CD4-positive, alpha-beta T cell (primary cell): ENCODE results near the gene UGGT1. TPM values are rescaled to one million over a fixed set of nuclear protein-coding genes. Genes with fewer than 3 reads are reported as not detected.
"Not testable (repeated sequence)": the region's sequence is repeated elsewhere in the genome, so short reads cannot be mapped to it uniquely, and the experiment has no call there.

Source experiments
- ATAC-seq: fragments of 200-7000 bp; cut with Tn5 transposase; one replicate; pipeline ENCODE4 v1.10.0; 2022; ENCODE audit warnings: mild to moderate bottlenecking; ENCODE audit not compliant: poor library complexity
- CTCF ChIA-PET: fragments of 350-600 bp; sonication (Branson Sonifier 250); formaldehyde crosslinking; loops from one replicate; lab custom pipeline; 2021; ENCODE audit warnings: antibody characterized with exemption, inconsistent platforms; lab: Charles Lee
- POLR2A ChIA-PET: fragments of 350-600 bp; sonication (Branson Sonifier 250); formaldehyde crosslinking; loops from one replicate; lab custom pipeline; 2021; ENCODE audit warnings: antibody characterized with exemption, inconsistent platforms; lab: Charles Lee
- DNase-seq, 14 experiments: peaks; one replicate each; pipeline ENCODE4 v3.0.0-alpha.2; 2013 to 2020; ENCODE audit warnings: mixed read lengths in 2 of 14
- H3K27ac ChIP-seq, 2 donors: one replicate each; pipeline versions ENCODE4 v1.5.1 to v1.7.0; 2013; ENCODE audit warnings: low read length in 2 of 2, low read depth in 1 of 2, mild to moderate bottlenecking in 1 of 2
- H3K27me3 ChIP-seq, 2 experiments: 1 replicate in 1 of 2; 2 replicates in 1 of 2; pipeline versions ENCODE4 v1.6.1 to v1.7.0; 2013; ENCODE audit warnings: low read length in 2 of 2, control low read depth in 1 of 2, mild to moderate bottlenecking in 1 of 2, moderate library complexity in 1 of 2; ENCODE audit not compliant: insufficient read depth in 2 of 2, control insufficient read depth in 1 of 2
- H3K36me3 ChIP-seq: one replicate; pipeline ENCODE4 v1.6.1; 2013; ENCODE audit warnings: low read length, control low read depth; ENCODE audit not compliant: insufficient read depth
- H3K4me1 ChIP-seq: one replicate; pipeline ENCODE4 v1.6.1; 2013; ENCODE audit warnings: low read length, control low read depth; ENCODE audit not compliant: insufficient read depth
- H3K4me3 ChIP-seq: one replicate; pipeline ENCODE4 v1.5.1; 2013; ENCODE audit warnings: mild to moderate bottlenecking, low read length, moderate library complexity
- H3K9me3 ChIP-seq, 2 experiments: 1 replicate in 1 of 2; 2 replicates in 1 of 2; pipeline versions ENCODE4 v1.6.1 to v1.7.0; 2013; ENCODE audit warnings: low read length in 2 of 2, mild to moderate bottlenecking in 2 of 2, control low read depth in 1 of 2, moderate library complexity in 1 of 2; ENCODE audit not compliant: control insufficient read depth in 1 of 2, insufficient read depth in 1 of 2
- H3K27ac Mint-ChIP-seq: one replicate; pipeline ENCODE4 v1.8.0; 2020; ENCODE audit warnings: mixed read lengths
- H3K27me3 Mint-ChIP-seq: one replicate; pipeline ENCODE4 v1.8.0; 2021; ENCODE audit warnings: mixed read lengths
- H3K36me3 Mint-ChIP-seq: one replicate; pipeline ENCODE4 v1.8.0; 2021; ENCODE audit warnings: low read depth, mixed read lengths
- H3K4me1 Mint-ChIP-seq: one replicate; pipeline ENCODE4 v1.8.0; 2021; ENCODE audit warnings: low read depth, mixed read lengths
- H3K4me3 Mint-ChIP-seq: one replicate; pipeline ENCODE4 v1.8.0; 2020; ENCODE audit warnings: mild to moderate bottlenecking, mixed read lengths
- H3K9me3 Mint-ChIP-seq: one replicate; pipeline ENCODE4 v1.8.0; 2020; ENCODE audit warnings: mixed read lengths
- intact Hi-C, 2 experiments: fragments of 100-400 bp; cut with DNase I in 1 of 2; cut with micrococcal nuclease in 1 of 2; formaldehyde crosslinking; loops; one replicate each; pipeline versions ENCODE4 v1.15.1 to v1.9.0; 2023 to 2025; cut with DNase I, micrococcal nuclease
- total RNA-seq, 174 experiments: library from RNA in 2 of 174; stranded (reverse) in 2 of 174; gene quantifications; one replicate each; pipeline ENCODE4 v1.2.3 and lab custom pipeline; 2021 to 2026
- TF ChIP-seq, protein P1 (sequence below): fragments of 200-600 bp; IDR thresholded peaks from one replicate; pipeline ENCODE4 v1.8.0; 2022; ENCODE audit warnings: antibody characterized with exemption, mild to moderate bottlenecking

UGGT1 gene
- total RNA-seq, 2 experiments from 2014 or later, result 23.5 to 28.4 TPM

GRCh38 chr2:128169933-128170709, 79.1 kb downstream of the UGGT1 start:
- Mint-ChIP-seq H3K9me3 (no peaks in the 10 kb centered on the region), H3K27ac (peak overlapping the region; percentile 12), H3K4me3 (no peak overlapping the region), H3K27me3 (no peaks in the 10 kb centered on the region), H3K4me1 (peaks cover 22% of the 10 kb centered on the region), H3K36me3 (peaks cover 92% of the 10 kb centered on the region)
- Histone ChIP-seq H3K4me1 (peaks cover 5% of the 10 kb centered on the region), H3K36me3 (peaks cover 83% of the 10 kb centered on the region), H3K27me3 (no peaks in the 10 kb centered on the region), H3K4me3 (no peak overlapping the region), H3K27ac (no peak overlapping the region), H3K9me3 (no peaks in the 10 kb centered on the region)
- TF ChIP-seq, protein P1, sequence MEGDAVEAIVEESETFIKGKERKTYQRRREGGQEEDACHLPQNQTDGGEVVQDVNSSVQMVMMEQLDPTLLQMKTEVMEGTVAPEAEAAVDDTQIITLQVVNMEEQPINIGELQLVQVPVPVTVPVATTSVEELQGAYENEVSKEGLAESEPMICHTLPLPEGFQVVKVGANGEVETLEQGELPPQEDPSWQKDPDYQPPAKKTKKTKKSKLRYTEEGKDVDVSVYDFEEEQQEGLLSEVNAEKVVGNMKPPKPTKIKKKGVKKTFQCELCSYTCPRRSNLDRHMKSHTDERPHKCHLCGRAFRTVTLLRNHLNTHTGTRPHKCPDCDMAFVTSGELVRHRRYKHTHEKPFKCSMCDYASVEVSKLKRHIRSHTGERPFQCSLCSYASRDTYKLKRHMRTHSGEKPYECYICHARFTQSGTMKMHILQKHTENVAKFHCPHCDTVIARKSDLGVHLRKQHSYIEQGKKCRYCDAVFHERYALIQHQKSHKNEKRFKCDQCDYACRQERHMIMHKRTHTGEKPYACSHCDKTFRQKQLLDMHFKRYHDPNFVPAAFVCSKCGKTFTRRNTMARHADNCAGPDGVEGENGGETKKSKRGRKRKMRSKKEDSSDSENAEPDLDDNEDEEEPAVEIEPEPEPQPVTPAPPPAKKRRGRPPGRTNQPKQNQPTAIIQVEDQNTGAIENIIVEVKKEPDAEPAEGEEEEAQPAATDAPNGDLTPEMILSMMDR, result no peak
- DNase-seq (no peak), ATAC-seq (no peak)
- ChIA-PET CTCF (no interaction called here), POLR2A (no interaction called here)
- intact Hi-C loops, result loop anchor here in 1 of 2 experiments (10.0 kb wide), 1 partner anchor 155 kb away; no protein-coding TSS in a partner anchor

GRCh38 chr2:128170776-128171175, 79.8 kb downstream of the UGGT1 start:
- Mint-ChIP-seq H3K9me3 (no peaks in the 10 kb centered on the region), H3K4me1 (peaks cover 22% of the 10 kb centered on the region), H3K4me3 (no peak overlapping the region), H3K27me3 (no peaks in the 10 kb centered on the region), H3K36me3 (peaks cover 95% of the 10 kb centered on the region), H3K27ac (no peak overlapping the region)
- no peak for DNase-seq
- ChIA-PET CTCF (no interaction called here), POLR2A (no interaction called here)
- Histone ChIP-seq H3K4me1 (peaks cover 5% of the 10 kb centered on the region), H3K4me3 (no peak overlapping the region), H3K36me3 (peaks cover 83% of the 10 kb centered on the region), H3K9me3 (no peaks in the 10 kb centered on the region), H3K27ac (no peak overlapping the region), H3K27me3 (no peaks in the 10 kb centered on the region)
- TF ChIP-seq, protein P1, result no peak
- intact Hi-C loops, result loop anchor here in 1 of 2 experiments (10.0 kb wide), 1 partner anchor 154 kb away; no protein-coding TSS in a partner anchor
- no peak for ATAC-seq

DNA sequence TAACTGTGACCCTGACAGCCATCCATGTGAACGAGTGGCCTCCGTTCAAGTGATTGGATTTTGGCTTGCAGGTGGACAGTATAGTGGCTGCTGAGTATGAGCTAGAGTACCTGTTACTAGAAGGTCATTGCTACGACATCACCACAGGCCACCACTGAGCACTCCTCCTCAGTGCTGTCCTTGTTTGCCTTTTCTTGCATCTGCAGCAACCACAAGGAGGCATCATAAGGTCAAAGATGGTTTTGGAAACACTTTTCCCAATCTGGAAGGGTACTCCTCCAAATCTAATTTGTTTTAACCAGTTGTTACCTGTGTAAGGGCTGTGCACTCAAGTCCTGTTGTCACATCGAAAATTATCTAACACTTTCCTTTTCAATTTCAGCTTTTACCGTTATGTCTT, 81.2 kb downstream of the UGGT1 start:
- TF ChIP-seq, protein P1, result no peak
- ChIA-PET CTCF (no interaction called here), POLR2A (no interaction called here)
- DNase-seq, result no peak
- intact Hi-C loops, result loop anchor here in 1 of 2 experiments (10.0 kb wide), 1 partner anchor 153 kb away; no protein-coding TSS in a partner anchor
- H3K9me3 ChIP-seq, result no peaks in the 10 kb centered on the region
- no peak for ATAC-seq
- peaks cover 5% of the 10 kb centered on the region for H3K4me1 ChIP-seq
- H3K27ac ChIP-seq, result no peak overlapping the region
- no peak overlapping the region for H3K27ac Mint-ChIP-seq
- peaks cover 95% of the 10 kb centered on the region for H3K36me3 Mint-ChIP-seq
- H3K4me3 Mint-ChIP-seq, result no peak overlapping the region
- no peaks in the 10 kb centered on the region for H3K27me3 Mint-ChIP-seq
- H3K27me3 ChIP-seq, result no peaks in the 10 kb centered on the region
- H3K4me1 Mint-ChIP-seq, result peaks cover 22% of the 10 kb centered on the region
- H3K4me3 ChIP-seq, result no peak overlapping the region
- no peaks in the 10 kb centered on the region for H3K9me3 Mint-ChIP-seq
- H3K36me3 ChIP-seq, result peaks cover 83% of the 10 kb centered on the region

DNA sequence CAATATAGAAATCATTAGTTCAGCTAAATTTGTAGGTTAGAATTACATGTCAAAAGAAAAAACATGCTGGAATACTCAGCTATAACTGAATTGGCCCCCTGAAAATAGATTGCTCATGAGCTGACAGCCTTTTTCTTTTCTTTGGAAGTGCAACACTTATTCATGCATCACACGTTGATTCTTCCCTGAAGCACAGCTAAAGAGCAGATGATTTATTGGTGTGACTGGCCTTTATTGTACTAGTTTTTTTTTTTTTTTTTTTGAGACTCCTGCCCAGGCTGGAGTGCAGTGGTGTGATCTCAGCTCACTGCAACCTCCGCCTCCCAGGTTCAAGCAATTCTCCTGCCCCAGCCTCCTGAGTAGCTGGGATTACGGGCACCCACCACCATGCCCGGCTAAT, 83.1 kb downstream of the UGGT1 start:
- H3K27ac Mint-ChIP-seq, CTCF ChIA-PET, H3K4me1 Mint-ChIP-seq, H3K4me1 ChIP-seq, ATAC-seq, H3K4me3 ChIP-seq, POLR2A ChIA-PET, H3K9me3 ChIP-seq, H3K27me3 ChIP-seq, H3K4me3 Mint-ChIP-seq, H3K27me3 Mint-ChIP-seq, H3K27ac ChIP-seq, H3K9me3 Mint-ChIP-seq, DNase-seq: not testable (repeated sequence)
- intact Hi-C loops, result loop anchor here in 1 of 2 experiments (10.0 kb wide), 1 partner anchor 151 kb away; no protein-coding TSS in a partner anchor
- peaks cover 92% of the 10 kb centered on the region for H3K36me3 ChIP-seq
- H3K36me3 Mint-ChIP-seq, result peaks cover 98% of the 10 kb centered on the region
